PC-3 (cell line): ENCODE results near the gene LAMB4. TPM values are rescaled to one million over a fixed set of nuclear protein-coding genes. Genes with fewer than 3 reads are reported as not detected.

ENCODE experiments used
- ATAC-seq: fragments of 200-7000 bp; cut with Tn5 transposase; 2 replicates; pipeline ENCODE4 v1.9.1; 2020; ENCODE audit warnings: mild to moderate bottlenecking, moderate library complexity
- BruUV-seq: library from RNA; stranded (reverse); fragments of 400-500 nt; replicated peaks from 2 replicates; lab custom pipeline; 2021; lab: Mats Ljungman, UMichigan
- CTCF ChIA-PET: fragments of 300-600 bp; sonication (Branson Sonifier 250); formaldehyde crosslinking; loops from one replicate; lab custom pipeline; 2022; ENCODE audit warnings: antibody characterized with exemption; lab: Charles Lee
- POLR2A ChIA-PET: fragments of 300-600 bp; sonication (Branson Sonifier 250); formaldehyde crosslinking; loops from one replicate; lab custom pipeline; 2022; ENCODE audit warnings: antibody characterized with exemption; ENCODE audit not compliant: unreplicated experiment; lab: Charles Lee
- DNase-seq: peaks from one replicate; pipeline ENCODE4 v3.0.0-alpha.2; 2015
- H2AFZ ChIP-seq: fragments of 300-600 bp; sonication (generic); 2 replicates; pipeline ENCODE4 v1.6.0; 2016; ENCODE audit warnings: antibody characterized with exemption, low read length
- H3F3A ChIP-seq: fragments of 300-600 bp; sonication (generic); one replicate; pipeline ENCODE4 v1.6.0; 2017; ENCODE audit warnings: antibody characterized with exemption, low read length, control low read depth, mild to moderate bottlenecking; ENCODE audit not compliant: unreplicated experiment
- H3K27ac ChIP-seq: fragments of 300-600 bp; sonication (generic); 2 replicates; pipeline ENCODE4 v1.5.1; 2016; ENCODE audit warnings: mild to moderate bottlenecking, low read length
- H3K27me3 ChIP-seq: fragments of 300-600 bp; sonication (generic); 2 replicates; pipeline ENCODE4 v1.6.1; 2016; ENCODE audit warnings: low read length, mixed read lengths
- H3K36me3 ChIP-seq: fragments of 300-600 bp; sonication (generic); 2 replicates; pipeline ENCODE4 v1.6.1; 2016; ENCODE audit warnings: low read depth, mixed run types, low read length, mixed read lengths
- H3K4me1 ChIP-seq: fragments of 300-600 bp; sonication (generic); 2 replicates; pipeline ENCODE4 v1.5.1; 2016; ENCODE audit warnings: low read length; ENCODE audit not compliant: insufficient read depth
- H3K4me2 ChIP-seq: fragments of 300-600 bp; sonication (generic); 2 replicates; pipeline ENCODE4 v1.6.0; 2016; ENCODE audit warnings: low read length
- H3K4me3 ChIP-seq: fragments of 300-600 bp; sonication (generic); 2 replicates; pipeline ENCODE4 v1.5.1; 2016; ENCODE audit warnings: mild to moderate bottlenecking, low read length, mixed read lengths
- H3K79me2 ChIP-seq: fragments of 300-600 bp; sonication (generic); 2 replicates; pipeline ENCODE4 v1.6.1; 2017; ENCODE audit warnings: low read length, mixed read lengths
- H3K9ac ChIP-seq: fragments of 300-600 bp; sonication (generic); 2 replicates; pipeline ENCODE4 v1.6.0; 2016; ENCODE audit warnings: mild to moderate bottlenecking, low read length
- H3K9me2 ChIP-seq: fragments of 300-600 bp; sonication (generic); replicated peaks from 2 replicates; pipeline ENCODE4 v1.6.1; 2016; ENCODE audit warnings: mixed run types, low read length, mixed read lengths
- H3K9me3 ChIP-seq: fragments of 300-600 bp; sonication (generic); 2 replicates; pipeline ENCODE4 v1.6.1; 2016; ENCODE audit warnings: low read length, mixed read lengths
- H4K20me1 ChIP-seq: fragments of 300-600 bp; sonication (generic); 2 replicates; pipeline ENCODE4 v1.6.1; 2016; ENCODE audit warnings: low read length, mixed read lengths
- CTCF ChIP-seq: fragments of 300-600 bp; sonication (generic); conservative IDR thresholded peaks from 2 replicates; pipeline ENCODE4 v1.5.1; 2017; ENCODE audit warnings: antibody characterized with exemption, low read depth, mild to moderate bottlenecking, low read length
- EZH2 ChIP-seq: fragments of 300-600 bp; sonication (generic); IDR thresholded peaks from one replicate; pipeline ENCODE4 v1.6.1; 2017; ENCODE audit warnings: antibody characterized with exemption, mild to moderate bottlenecking, low read length; ENCODE audit not compliant: unreplicated experiment
- EZH2phosphoT487 ChIP-seq: fragments of 300-600 bp; sonication (generic); IDR thresholded peaks from 2 replicates; pipeline ENCODE4 v1.6.1; 2018; ENCODE audit warnings: mild to moderate bottlenecking, antibody characterized with exemption, low read length, borderline replicate concordance
- intact Hi-C: fragments of 100-400 bp; cut with micrococcal nuclease; formaldehyde crosslinking; loops from 2 replicates; pipeline ENCODE4 v1.9.0; 2023
- total RNA-seq: library from RNA; depleted of rRNA; stranded (reverse); fragments of >200 nt; gene quantifications from 2 replicates; pipeline ENCODE4 v1.2.3, GENCODE V29; 2014

The LAMB4 gene
- total RNA-seq, 1 experiment from 2014 or later: 0.04 TPM

GRCh38 chr7:108044345-108044744 is 85.8 kb downstream of the LAMB4 start:
- POLR2A ChIA-PET: no interaction called here
- no TSS peak for BruUV-seq
- TF ChIP-seq CTCF: no peak
- no peak for TF ChIP-seq EZH2phosphoT487
- TF ChIP-seq EZH2: no peak
- no peak overlapping the region for H2AFZ ChIP-seq
- H3K9me2 ChIP-seq: no peaks in the 10 kb centered on the region
- no peaks in the 10 kb centered on the region for H3F3A ChIP-seq
- DNase-seq (no peak), ATAC-seq (no peak)
- CTCF ChIA-PET: interaction anchor here (0.6 kb wide), 2 partner anchors 74 to 299 kb away, joined by 3 read pairs; no protein-coding TSS in a partner anchor
- no peaks in the 10 kb centered on the region for H3K36me3 ChIP-seq
- H3K4me1 ChIP-seq: no peaks in the 10 kb centered on the region
- H3K79me2 ChIP-seq: no peaks in the 10 kb centered on the region
- no peaks in the 10 kb centered on the region for H4K20me1 ChIP-seq
- H3K27ac ChIP-seq: no peak overlapping the region
- H3K9ac ChIP-seq: no peak overlapping the region
- no peak overlapping the region for H3K4me2 ChIP-seq
- no peaks in the 10 kb centered on the region for H3K9me3 ChIP-seq
- no peaks in the 10 kb centered on the region for H3K27me3 ChIP-seq
- intact Hi-C loops: no loop called here
- no peak overlapping the region for H3K4me3 ChIP-seq

DNA sequence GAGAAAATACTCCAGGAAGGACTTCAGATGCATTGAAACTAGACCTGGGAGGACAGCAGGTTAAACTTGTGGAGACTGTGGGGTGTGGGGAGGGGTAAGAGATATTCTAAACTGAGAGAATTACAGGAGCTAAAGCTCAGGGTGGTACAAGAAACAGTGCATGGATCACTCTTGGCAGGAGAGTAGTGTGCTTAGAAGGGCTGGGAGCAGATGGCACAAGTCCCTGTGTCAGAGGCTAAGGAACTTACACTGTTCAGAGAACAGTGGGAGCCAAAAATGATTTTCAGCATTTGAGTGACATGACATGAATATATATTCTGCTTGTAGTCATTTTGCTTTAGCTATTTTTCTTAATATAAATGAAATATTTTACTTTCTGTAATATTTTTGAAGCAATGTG is 91.2 kb downstream of the LAMB4 start:
- H3K4me2 ChIP-seq: no peak overlapping the region
- BruUV-seq: no TSS peak
- H3F3A ChIP-seq: no peaks in the 10 kb centered on the region
- no peaks in the 10 kb centered on the region for H3K36me3 ChIP-seq
- H3K9ac ChIP-seq: no peak overlapping the region
- H3K27ac ChIP-seq: no peak overlapping the region
- no peaks in the 10 kb centered on the region for H3K4me1 ChIP-seq
- H3K27me3 ChIP-seq: no peaks in the 10 kb centered on the region
- POLR2A ChIA-PET: no interaction called here
- no peak for ATAC-seq
- TF ChIP-seq CTCF (no peak), EZH2 (no peak), EZH2phosphoT487 (no peak)
- H3K79me2 ChIP-seq: no peaks in the 10 kb centered on the region
- H3K4me3 ChIP-seq: no peak overlapping the region
- H2AFZ ChIP-seq: no peak overlapping the region
- intact Hi-C loops: no loop called here
- no peak for DNase-seq
- no peaks in the 10 kb centered on the region for H3K9me3 ChIP-seq
- H4K20me1 ChIP-seq: no peaks in the 10 kb centered on the region
- CTCF ChIA-PET: interaction anchor here (0.6 kb wide), 1 partner anchor 144 kb away, joined by 3 read pairs; no protein-coding TSS in a partner anchor
- H3K9me2 ChIP-seq: no peaks in the 10 kb centered on the region

DNA sequence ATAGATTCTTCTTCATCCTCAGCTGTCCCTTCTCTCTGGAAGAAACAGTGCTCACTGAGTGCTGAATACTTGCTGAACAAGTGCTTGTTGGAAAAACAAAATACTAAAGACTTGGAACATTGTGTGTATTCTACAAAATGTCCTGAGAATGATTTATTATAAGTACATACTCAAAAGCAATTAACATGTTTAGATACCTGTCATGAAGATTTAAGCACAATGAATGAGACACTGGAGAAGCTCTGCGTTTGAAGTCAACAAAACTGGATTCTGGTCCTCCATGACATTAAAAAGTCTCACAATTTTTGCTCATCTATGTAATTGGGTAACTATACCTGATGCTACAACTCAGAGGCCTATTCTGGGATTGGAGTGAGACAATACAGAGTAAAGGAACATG is 92.4 kb downstream of the LAMB4 start:
- no peaks in the 10 kb centered on the region for H3F3A ChIP-seq
- ATAC-seq (no peak), DNase-seq (no peak)
- H4K20me1 ChIP-seq: no peaks in the 10 kb centered on the region
- no peaks in the 10 kb centered on the region for H3K4me1 ChIP-seq
- no peak overlapping the region for H2AFZ ChIP-seq
- POLR2A ChIA-PET: no interaction called here
- H3K36me3 ChIP-seq: no peaks in the 10 kb centered on the region
- no peaks in the 10 kb centered on the region for H3K27me3 ChIP-seq
- H3K4me3 ChIP-seq: no peak overlapping the region
- H3K79me2 ChIP-seq: no peaks in the 10 kb centered on the region
- H3K4me2 ChIP-seq: no peak overlapping the region
- BruUV-seq: no TSS peak
- intact Hi-C loops: no loop called here
- H3K9me2 ChIP-seq: no peaks in the 10 kb centered on the region
- no peaks in the 10 kb centered on the region for H3K9me3 ChIP-seq
- CTCF ChIA-PET: no interaction called here
- TF ChIP-seq CTCF: no peak
- TF ChIP-seq EZH2: no peak
- no peak for TF ChIP-seq EZH2phosphoT487
- H3K27ac ChIP-seq: no peak overlapping the region
- no peak overlapping the region for H3K9ac ChIP-seq
